IMR-90 (cell line): Measurements from ENCODE around the gene TMEM63C. TPM values are rescaled to one million over a fixed set of nuclear protein-coding genes. Genes with fewer than 3 reads are reported as not detected.

Source experiments
- ATAC-seq: fragments of 200-7000 bp; cut with Tn5 transposase; 2 replicates; pipeline ENCODE4 v1.9.1; 2020; ENCODE audit warnings: low read depth, mild to moderate bottlenecking, moderate library complexity
- BruUV-seq: library from RNA; stranded (reverse); fragments of 400-500 nt; replicated peaks from 2 replicates; lab custom pipeline; 2021; lab: Mats Ljungman, UMichigan
- CTCF ChIA-PET: fragments of 300-600 bp; formaldehyde crosslinking; extraction: SDS; loops from one replicate; lab custom pipeline; 2021; ENCODE audit warnings: antibody characterized with exemption; lab: Yijun Ruan, JAX
- POLR2A ChIA-PET: fragments of 300-600 bp; sonication (Branson Sonifier 250); formaldehyde crosslinking; loops from one replicate; lab custom pipeline; 2022; ENCODE audit warnings: antibody characterized with exemption; ENCODE audit not compliant: unreplicated experiment; lab: Charles Lee
- DNase-seq: peaks from one replicate; pipeline ENCODE4 v3.0.0; 2013
- H2AFZ ChIP-seq: replicated peaks from 2 replicates; pipeline ENCODE3; 2013; ENCODE audit warnings: low read length, mild to moderate bottlenecking; ENCODE audit not compliant: poor library complexity
- H2AK5ac ChIP-seq: 2 replicates; pipeline ENCODE4 v1.6.1; 2013; ENCODE audit warnings: low read depth, low read length, inconsistent platforms
- H2AK9ac ChIP-seq: replicated peaks from 2 replicates; pipeline ENCODE3; 2013; ENCODE audit warnings: mild to moderate bottlenecking, low read depth, low read length, moderate library complexity; ENCODE audit not compliant: poor library complexity
- H2BK120ac ChIP-seq: 2 replicates; pipeline ENCODE4 v1.6.1; 2013; ENCODE audit warnings: low read depth, low read length, inconsistent platforms
- H2BK15ac ChIP-seq: 3 replicates; pipeline ENCODE4 v1.6.1; 2013; ENCODE audit warnings: low read depth, low read length, inconsistent platforms
- H2BK20ac ChIP-seq: 2 replicates; pipeline ENCODE4 v1.6.1; 2013; ENCODE audit warnings: low read depth, mild to moderate bottlenecking, inconsistent platforms, low read length, moderate library complexity
- H2BK5ac ChIP-seq: 2 replicates; pipeline ENCODE4 v1.6.1; 2013; ENCODE audit warnings: mild to moderate bottlenecking, low read depth, low read length, inconsistent platforms; ENCODE audit not compliant: poor library complexity, severe bottlenecking
- H3K14ac ChIP-seq: replicated peaks from 2 replicates; pipeline ENCODE4 v1.6.1; 2013; ENCODE audit warnings: low read depth, low read length, inconsistent platforms
- H3K18ac ChIP-seq: 2 replicates; pipeline ENCODE4 v1.6.1; 2013; ENCODE audit warnings: low read depth, low read length, control low read depth
- H3K23ac ChIP-seq: 2 replicates; pipeline ENCODE4 v1.6.1; 2013; ENCODE audit warnings: low read depth, low read length, inconsistent platforms
- H3K27ac ChIP-seq: 2 replicates; pipeline ENCODE4 v1.5.1; 2013; ENCODE audit warnings: mild to moderate bottlenecking, control low read depth, low read length; ENCODE audit not compliant: insufficient read depth
- H3K27me3 ChIP-seq: 2 replicates; pipeline ENCODE4 v1.6.1; 2013; ENCODE audit warnings: low read length; ENCODE audit not compliant: control insufficient read depth, insufficient read depth
- H3K36me3 ChIP-seq: 2 replicates; pipeline ENCODE4 v1.6.1; 2013; ENCODE audit warnings: low read length, mixed read lengths; ENCODE audit not compliant: control insufficient read depth, insufficient read depth
- H3K4ac ChIP-seq: 2 replicates; pipeline ENCODE4 v1.6.1; 2013; ENCODE audit warnings: low read depth, low read length, inconsistent platforms
- H3K4me1 ChIP-seq: 2 replicates; pipeline ENCODE4 v1.6.1; 2013; ENCODE audit warnings: low read length, mixed read lengths; ENCODE audit not compliant: control insufficient read depth, insufficient read depth
- H3K4me2 ChIP-seq: 2 replicates; pipeline ENCODE4 v1.6.1; 2013; ENCODE audit warnings: low read depth, mild to moderate bottlenecking, control low read depth, low read length, moderate library complexity
- H3K4me3 ChIP-seq: 2 replicates; pipeline ENCODE4 v1.5.1; 2013; ENCODE audit warnings: low read depth, mild to moderate bottlenecking, control low read depth, low read length, moderate library complexity; ENCODE audit not compliant: insufficient read depth
- H3K56ac ChIP-seq: 2 replicates; pipeline ENCODE4 v1.6.1; 2013; ENCODE audit warnings: low read length, inconsistent platforms; ENCODE audit not compliant: insufficient read depth; ENCODE audit errors: extremely low read depth
- H3K79me1 ChIP-seq, 2 experiments: 2 replicates each; pipeline ENCODE4 v1.6.1; 2013; ENCODE audit warnings: low read length in 2 of 2, inconsistent platforms in 1 of 2, low read depth in 1 of 2
- H3K9ac ChIP-seq: 2 replicates; pipeline ENCODE4 v1.6.1; 2013; ENCODE audit warnings: low read depth, low read length, control low read depth
- H3K9me1 ChIP-seq: 2 replicates; pipeline ENCODE4 v1.6.1; 2013; ENCODE audit warnings: low read length, inconsistent platforms; ENCODE audit not compliant: insufficient read depth
- H3K9me3 ChIP-seq: 2 replicates; pipeline ENCODE4 v1.6.1; 2013; ENCODE audit warnings: low read length; ENCODE audit not compliant: control insufficient read depth, insufficient read depth
- H4K20me1 ChIP-seq: 2 replicates; pipeline ENCODE4 v1.6.1; 2013; ENCODE audit warnings: low read length, inconsistent platforms; ENCODE audit not compliant: insufficient read depth
- H4K5ac ChIP-seq: 2 replicates; pipeline ENCODE4 v1.6.1; 2013; ENCODE audit warnings: mild to moderate bottlenecking, low read depth, low read length, control low read depth
- H4K8ac ChIP-seq, 2 experiments: 2 replicates each; pipeline ENCODE4 v1.6.1; 2013; ENCODE audit warnings: low read depth in 2 of 2, low read length in 2 of 2, control low read depth in 1 of 2, inconsistent platforms in 1 of 2
- H4K91ac ChIP-seq: 2 replicates; pipeline ENCODE4 v1.6.1; 2013; ENCODE audit warnings: low read depth, low read length, inconsistent platforms; ENCODE audit not compliant: insufficient read depth
- BHLHE40 ChIP-seq: fragments of 150-350 bp; IDR thresholded peaks from 2 replicates; pipeline ENCODE4 v1.6.1; 2016; ENCODE audit warnings: mild to moderate bottlenecking, low read depth, low read length
- CEBPB ChIP-seq: IDR thresholded peaks from 2 replicates; pipeline ENCODE4 v1.6.1; 2012; ENCODE audit warnings: low read depth, low read length, improper control_type of control experiment
- CHD1 ChIP-seq: IDR thresholded peaks from 2 replicates; pipeline ENCODE4 v1.6.1; 2012; ENCODE audit warnings: low read depth, low read length, improper control_type of control experiment
- MAZ ChIP-seq: IDR thresholded peaks from 2 replicates; pipeline ENCODE4 v1.6.1; 2012; ENCODE audit warnings: low read depth, mild to moderate bottlenecking, low read length, improper control_type of control experiment, moderate library complexity, borderline replicate concordance
- NFE2L2 ChIP-seq: fragments of 150-350 bp; IDR thresholded peaks from 2 replicates; pipeline ENCODE4 v1.6.1; 2016; ENCODE audit warnings: low read depth, mild to moderate bottlenecking, low read length
- POLR2A ChIP-seq: IDR thresholded peaks from 2 replicates; pipeline ENCODE4 v1.6.1; 2012; ENCODE audit warnings: mild to moderate bottlenecking, low read depth, low read length
- RAD21 ChIP-seq: IDR thresholded peaks from 2 replicates; pipeline ENCODE4 v1.6.1; 2012; ENCODE audit warnings: low read length, improper control_type of control experiment
- RCOR1 ChIP-seq: IDR thresholded peaks from 2 replicates; pipeline ENCODE4 v1.6.1; 2012; ENCODE audit warnings: mild to moderate bottlenecking, low read length, improper control_type of control experiment; ENCODE audit not compliant: insufficient replicate concordance
- RFX5 ChIP-seq: IDR thresholded peaks from 2 replicates; pipeline ENCODE4 v1.8.0; 2012; ENCODE audit warnings: low read depth, mild to moderate bottlenecking, low read length, moderate library complexity
- SMC3 ChIP-seq: fragments of 150-350 bp; IDR thresholded peaks from 2 replicates; pipeline ENCODE4 v1.6.1; 2016; ENCODE audit warnings: low read depth, mild to moderate bottlenecking, antibody characterized with exemption, low read length, moderate library complexity
- WGBS, 2 experiments: methylation state at CpG; one replicate each; pipeline versions ENCODE4 v1.1.5 to v1.1.7; 2013; ENCODE audit warnings: missing lambda C conversion rate in 2 of 2; ENCODE audit not compliant: insufficient read length in 1 of 2; ENCODE audit errors: extremely low coverage in 2 of 2; 5-methylcytosine and 5-hydroxymethylcytosine counted together
- dilution Hi-C: fragments of 300-500 bp; cut with HindIII; formaldehyde crosslinking; loops from one replicate; pipeline ENCODE4 v1.14.3; 2018; ENCODE audit warnings: low sequenced_read_pairs; ENCODE audit not compliant: unreplicated experiment
- in situ Hi-C: fragments of 300-500 bp; cut with MboI; formaldehyde crosslinking; loops from 3 replicates; pipeline ENCODE4 v1.14.3; 2019; ENCODE audit warnings: low sequenced_read_pairs, inconsistent platforms, mixed read lengths
- intact Hi-C: fragments of 100-400 bp; cut with micrococcal nuclease; formaldehyde crosslinking; loops from 2 replicates; pipeline ENCODE4 v1.10.0; 2022
- polyA plus RNA-seq, 3 experiments: library from polyadenylated mRNA; depleted of rRNA; stranded (reverse); fragments of >200 nt; gene quantifications; 2 replicates each; pipeline ENCODE4 v1.2.3, GENCODE V29; 2012; ENCODE audit warnings: low replicate concordance in 1 of 3
- total RNA-seq: library from RNA; depleted of rRNA; stranded (reverse); fragments of >200 nt; gene quantifications from 2 replicates; pipeline ENCODE4 v1.2.3, GENCODE V29; 2012
- TF ChIP-seq, protein P1 (sequence below): fragments of 150-350 bp; IDR thresholded peaks from 2 replicates; pipeline ENCODE4 v1.6.1; 2017; ENCODE audit warnings: mild to moderate bottlenecking, antibody characterized with exemption, low read length, low read depth
- TF ChIP-seq, protein P2 (sequence below): fragments of 150-350 bp; IDR thresholded peaks from 2 replicates; pipeline ENCODE4 v1.6.1; 2016; ENCODE audit warnings: low read depth, mild to moderate bottlenecking, low read length, moderate library complexity, borderline replicate concordance
- TF ChIP-seq, protein P3 (sequence below): conservative IDR thresholded peaks from 2 replicates; pipeline ENCODE4 v1.5.1; 2012; ENCODE audit warnings: mild to moderate bottlenecking, low read depth, low read length, improper control_type of control experiment

Gene TMEM63C
- total and polyA plus RNA-seq, 2 of the 4 experiments (the other 2 are of a cell fraction): under 0.01 TPM; not detected in 1

DNA sequence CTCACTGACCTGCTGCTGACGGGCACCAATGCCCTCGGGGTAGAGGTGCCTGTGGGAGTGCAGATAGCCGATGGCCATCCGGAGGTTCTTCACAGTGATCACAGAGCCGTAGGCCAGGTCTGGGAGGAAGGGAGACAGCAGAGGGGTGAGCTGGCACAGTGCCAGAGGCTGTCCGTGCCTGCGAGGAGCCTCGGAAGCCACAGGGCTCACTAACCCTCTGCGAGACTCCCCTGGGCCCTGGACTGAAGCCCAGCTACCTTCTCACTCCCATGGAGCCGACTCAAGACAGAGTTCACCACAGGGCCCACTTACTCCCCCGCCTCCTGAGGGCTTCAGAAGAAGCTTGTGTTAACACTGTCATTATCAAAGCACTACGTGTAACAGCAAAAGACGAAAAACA, 114.6 kb downstream of the TMEM63C start:
- H3K4me1 ChIP-seq: no peaks in the 10 kb centered on the region; the same call in 1 of the 2 replicates
- no peak overlapping the region for H3K14ac ChIP-seq
- H3K56ac ChIP-seq: no peak overlapping the region
- TF ChIP-seq CEBPB: no peak
- TF ChIP-seq MAZ: no peak
- TF ChIP-seq RAD21: no peak
- TF ChIP-seq, protein P1, sequence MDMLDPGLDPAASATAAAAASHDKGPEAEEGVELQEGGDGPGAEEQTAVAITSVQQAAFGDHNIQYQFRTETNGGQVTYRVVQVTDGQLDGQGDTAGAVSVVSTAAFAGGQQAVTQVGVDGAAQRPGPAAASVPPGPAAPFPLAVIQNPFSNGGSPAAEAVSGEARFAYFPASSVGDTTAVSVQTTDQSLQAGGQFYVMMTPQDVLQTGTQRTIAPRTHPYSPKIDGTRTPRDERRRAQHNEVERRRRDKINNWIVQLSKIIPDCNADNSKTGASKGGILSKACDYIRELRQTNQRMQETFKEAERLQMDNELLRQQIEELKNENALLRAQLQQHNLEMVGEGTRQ: no peak
- TF ChIP-seq, protein P2, sequence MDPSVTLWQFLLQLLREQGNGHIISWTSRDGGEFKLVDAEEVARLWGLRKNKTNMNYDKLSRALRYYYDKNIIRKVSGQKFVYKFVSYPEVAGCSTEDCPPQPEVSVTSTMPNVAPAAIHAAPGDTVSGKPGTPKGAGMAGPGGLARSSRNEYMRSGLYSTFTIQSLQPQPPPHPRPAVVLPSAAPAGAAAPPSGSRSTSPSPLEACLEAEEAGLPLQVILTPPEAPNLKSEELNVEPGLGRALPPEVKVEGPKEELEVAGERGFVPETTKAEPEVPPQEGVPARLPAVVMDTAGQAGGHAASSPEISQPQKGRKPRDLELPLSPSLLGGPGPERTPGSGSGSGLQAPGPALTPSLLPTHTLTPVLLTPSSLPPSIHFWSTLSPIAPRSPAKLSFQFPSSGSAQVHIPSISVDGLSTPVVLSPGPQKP: no peak
- TF ChIP-seq NFE2L2: no peak
- TF ChIP-seq BHLHE40: no peak
- TF ChIP-seq SMC3: no peak
- TF ChIP-seq, protein P3, sequence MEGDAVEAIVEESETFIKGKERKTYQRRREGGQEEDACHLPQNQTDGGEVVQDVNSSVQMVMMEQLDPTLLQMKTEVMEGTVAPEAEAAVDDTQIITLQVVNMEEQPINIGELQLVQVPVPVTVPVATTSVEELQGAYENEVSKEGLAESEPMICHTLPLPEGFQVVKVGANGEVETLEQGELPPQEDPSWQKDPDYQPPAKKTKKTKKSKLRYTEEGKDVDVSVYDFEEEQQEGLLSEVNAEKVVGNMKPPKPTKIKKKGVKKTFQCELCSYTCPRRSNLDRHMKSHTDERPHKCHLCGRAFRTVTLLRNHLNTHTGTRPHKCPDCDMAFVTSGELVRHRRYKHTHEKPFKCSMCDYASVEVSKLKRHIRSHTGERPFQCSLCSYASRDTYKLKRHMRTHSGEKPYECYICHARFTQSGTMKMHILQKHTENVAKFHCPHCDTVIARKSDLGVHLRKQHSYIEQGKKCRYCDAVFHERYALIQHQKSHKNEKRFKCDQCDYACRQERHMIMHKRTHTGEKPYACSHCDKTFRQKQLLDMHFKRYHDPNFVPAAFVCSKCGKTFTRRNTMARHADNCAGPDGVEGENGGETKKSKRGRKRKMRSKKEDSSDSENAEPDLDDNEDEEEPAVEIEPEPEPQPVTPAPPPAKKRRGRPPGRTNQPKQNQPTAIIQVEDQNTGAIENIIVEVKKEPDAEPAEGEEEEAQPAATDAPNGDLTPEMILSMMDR: no peak
- no peak for TF ChIP-seq CHD1
- TF ChIP-seq POLR2A: no peak
- TF ChIP-seq RCOR1: no peak
- no peak for TF ChIP-seq RFX5
- no peak overlapping the region for H3K18ac ChIP-seq
- peaks cover 15% of the 10 kb centered on the region for H3K36me3 ChIP-seq
- peaks cover 3% of the 10 kb centered on the region; the same call in 1 of the 2 replicates for H3K9me1 ChIP-seq
- H2BK120ac ChIP-seq: no peak overlapping the region
- BruUV-seq: no TSS peak
- H2AFZ ChIP-seq: no peak overlapping the region
- no peaks in the 10 kb centered on the region for H3K27me3 ChIP-seq
- in situ Hi-C loops (loop anchor here (10.0 kb wide), 1 partner anchor 249 kb away; no protein-coding TSS in a partner anchor), dilution Hi-C loops (no loop called here), intact Hi-C loops (no loop called here)
- no peak overlapping the region for H3K27ac ChIP-seq
- no peak overlapping the region for H3K4me3 ChIP-seq
- no peak overlapping the region for H4K8ac ChIP-seq
- no peak overlapping the region for H2BK5ac ChIP-seq
- no peak overlapping the region for H4K91ac ChIP-seq
- H2BK20ac ChIP-seq: no peak overlapping the region
- no peak for ATAC-seq
- no peak overlapping the region for H3K9ac ChIP-seq
- H4K20me1 ChIP-seq: peaks cover 3% of the 10 kb centered on the region; the same call in 1 of the 2 replicates
- no peak overlapping the region for H2AK9ac ChIP-seq
- no peak overlapping the region for H2BK15ac ChIP-seq
- ChIA-PET POLR2A (no interaction called here), CTCF (no interaction called here)
- WGBS, 2 experiments: no CpG with 5 or more reads among the region's 13 CpGs
- no peak overlapping the region for H3K4me2 ChIP-seq
- no peak overlapping the region for H4K5ac ChIP-seq
- no peaks in the 10 kb centered on the region for H3K9me3 ChIP-seq
- no peak for DNase-seq
- no peak overlapping the region for H3K4ac ChIP-seq
- H2AK5ac ChIP-seq: no peak overlapping the region
- H3K23ac ChIP-seq: no peak overlapping the region
- peaks cover 0 to 4% of the 10 kb centered on the region in 2 experiments; a peak in 1 of 4 replicates for H3K79me1 ChIP-seq
